Measurements from ENCODE around the gene B4GALT1.
"Not testable (repeated sequence)": the region's sequence is repeated elsewhere in the genome, so short reads cannot be mapped to it uniquely, and the experiment has no call there.

The B4GALT1 gene

GRCh38 chr9:33104401-33104800 lies 62.7 kb downstream of the B4GALT1 start:
- no peaks in the 10 kb centered on the region for H3K27me3 ChIP-seq (ENCODE audit: control insufficient read depth in 2 of 2, insufficient read depth in 2 of 2, low read length in 2 of 2)
- peaks cover 3 to 5% of the 10 kb centered on the region in 2 donors for H3K4me1 ChIP-seq (ENCODE audit: control insufficient read depth in 2 of 2, insufficient read depth in 2 of 2, low read length in 2 of 2)
- no peak overlapping the region for H3K4me3 ChIP-seq (ENCODE audit: low read length in 2 of 2)
- no peak overlapping the region for H3K27ac ChIP-seq (ENCODE audit: low read depth in 2 of 2, low read length in 2 of 2)
- H3K9ac ChIP-seq (ENCODE audit: low read depth in 1 of 2, low read length in 2 of 2), result no peak overlapping the region
- no peaks in the 10 kb centered on the region for H3K9me3 ChIP-seq (ENCODE audit: control insufficient read depth in 2 of 2, low read length in 2 of 2)
- H3K36me3 ChIP-seq (ENCODE audit: control insufficient read depth in 2 of 2, insufficient read depth in 2 of 2, low read length in 2 of 2), result peaks cover 0 to 3% of the 10 kb centered on the region in 2 donors

GRCh38 chr9:33103501-33104281 lies 63.4 kb downstream of the B4GALT1 start:
- Histone ChIP-seq H3K4me3 (ENCODE audit: low read length in 2 of 2) (no peak overlapping the region), H3K36me3 (ENCODE audit: control insufficient read depth in 2 of 2, insufficient read depth in 2 of 2, low read length in 2 of 2) (no peaks in the 10 kb centered on the region), H3K27me3 (ENCODE audit: control insufficient read depth in 2 of 2, insufficient read depth in 2 of 2, low read length in 2 of 2) (no peaks in the 10 kb centered on the region), H3K27ac (ENCODE audit: low read depth in 2 of 2, low read length in 2 of 2) (no peak overlapping the region), H3K9me3 (ENCODE audit: control insufficient read depth in 2 of 2, low read length in 2 of 2) (no peaks in the 10 kb centered on the region), H3K9ac (ENCODE audit: low read depth in 1 of 2, low read length in 2 of 2) (no peak overlapping the region), H3K4me1 (ENCODE audit: control insufficient read depth in 2 of 2, insufficient read depth in 2 of 2, low read length in 2 of 2) (peaks cover 3 to 5% of the 10 kb centered on the region in 2 donors)

GRCh38 chr9:33102551-33103210 lies 64.5 kb downstream of the B4GALT1 start:
- Histone ChIP-seq H3K27me3 (ENCODE audit: control insufficient read depth in 2 of 2, insufficient read depth in 2 of 2, low read length in 2 of 2) (no peaks in the 10 kb centered on the region), H3K4me1 (ENCODE audit: control insufficient read depth in 2 of 2, insufficient read depth in 2 of 2, low read length in 2 of 2) (peaks cover 3 to 5% of the 10 kb centered on the region in 2 donors), H3K36me3 (ENCODE audit: control insufficient read depth in 2 of 2, insufficient read depth in 2 of 2, low read length in 2 of 2) (no peaks in the 10 kb centered on the region), H3K9ac (ENCODE audit: low read depth in 1 of 2, low read length in 2 of 2) (no peak overlapping the region), H3K27ac (ENCODE audit: low read depth in 2 of 2, low read length in 2 of 2) (no peak overlapping the region), H3K4me3 (ENCODE audit: low read length in 2 of 2) (no peak overlapping the region), H3K9me3 (ENCODE audit: control insufficient read depth in 2 of 2, low read length in 2 of 2) (no peaks in the 10 kb centered on the region)

- no peak overlapping the region for H3K9ac ChIP-seq (ENCODE audit: low read depth in 1 of 2, low read length in 2 of 2)
- H3K27me3 ChIP-seq (ENCODE audit: control insufficient read depth in 2 of 2, insufficient read depth in 2 of 2, low read length in 2 of 2), result no peaks in the 10 kb centered on the region
- H3K27ac ChIP-seq (ENCODE audit: low read depth in 2 of 2, low read length in 2 of 2), result no peak overlapping the region
- H3K4me1 ChIP-seq (ENCODE audit: control insufficient read depth in 2 of 2, insufficient read depth in 2 of 2, low read length in 2 of 2), result peaks cover 0 to 1% of the 10 kb centered on the region in 2 donors
- H3K9me3 ChIP-seq (ENCODE audit: control insufficient read depth in 2 of 2, low read length in 2 of 2), result no peaks in the 10 kb centered on the region
- H3K4me3 ChIP-seq (ENCODE audit: low read length in 2 of 2), result no peak overlapping the region
- H3K36me3 ChIP-seq (ENCODE audit: control insufficient read depth in 2 of 2, insufficient read depth in 2 of 2, low read length in 2 of 2), result no peaks in the 10 kb centered on the region
These were observed 65.8 kb downstream of the B4GALT1 start for GRCh38 chr9:33101104-33101951.

GRCh38 chr9:33099754-33100153 lies 67.4 kb downstream of the B4GALT1 start:
- H3K36me3 ChIP-seq (ENCODE audit: control insufficient read depth in 2 of 2, insufficient read depth in 2 of 2, low read length in 2 of 2), result no peaks in the 10 kb centered on the region
- no peaks in the 10 kb centered on the region for H3K4me1 ChIP-seq (ENCODE audit: control insufficient read depth in 2 of 2, insufficient read depth in 2 of 2, low read length in 2 of 2)
- H3K27ac ChIP-seq (ENCODE audit: low read depth in 2 of 2, low read length in 2 of 2), result no peak overlapping the region
- no peaks in the 10 kb centered on the region for H3K9me3 ChIP-seq (ENCODE audit: control insufficient read depth in 2 of 2, low read length in 2 of 2)
- no peak overlapping the region for H3K4me3 ChIP-seq (ENCODE audit: low read length in 2 of 2)
- no peaks in the 10 kb centered on the region for H3K27me3 ChIP-seq (ENCODE audit: control insufficient read depth in 2 of 2, insufficient read depth in 2 of 2, low read length in 2 of 2)
- no peak overlapping the region for H3K9ac ChIP-seq (ENCODE audit: low read depth in 1 of 2, low read length in 2 of 2)

- no peak overlapping the region for H3K4me3 ChIP-seq (ENCODE audit: low read length in 2 of 2)
- H3K9me3 ChIP-seq (ENCODE audit: control insufficient read depth in 2 of 2, low read length in 2 of 2), result no peaks in the 10 kb centered on the region
- H3K9ac ChIP-seq (ENCODE audit: low read depth in 1 of 2, low read length in 2 of 2), result no peak overlapping the region
- H3K27me3 ChIP-seq (ENCODE audit: control insufficient read depth in 2 of 2, insufficient read depth in 2 of 2, low read length in 2 of 2), result no peaks in the 10 kb centered on the region
- H3K27ac ChIP-seq (ENCODE audit: low read depth in 2 of 2, low read length in 2 of 2), result no peak overlapping the region
- no peaks in the 10 kb centered on the region for H3K36me3 ChIP-seq (ENCODE audit: control insufficient read depth in 2 of 2, insufficient read depth in 2 of 2, low read length in 2 of 2)
- no peaks in the 10 kb centered on the region for H3K4me1 ChIP-seq (ENCODE audit: control insufficient read depth in 2 of 2, insufficient read depth in 2 of 2, low read length in 2 of 2)
These were observed 69.9 kb downstream of the B4GALT1 start for GRCh38 chr9:33097192-33097591.

GRCh38 chr9:33092634-33093033 lies 74.5 kb downstream of the B4GALT1 start:
- Histone ChIP-seq H3K27me3 (ENCODE audit: control insufficient read depth in 2 of 2, insufficient read depth in 2 of 2, low read length in 2 of 2) (no peaks in the 10 kb centered on the region), H3K4me3 (ENCODE audit: low read length in 2 of 2) (no peak overlapping the region), H3K36me3 (ENCODE audit: control insufficient read depth in 2 of 2, insufficient read depth in 2 of 2, low read length in 2 of 2) (no peaks in the 10 kb centered on the region), H3K4me1 (ENCODE audit: control insufficient read depth in 2 of 2, insufficient read depth in 2 of 2, low read length in 2 of 2) (no peaks in the 10 kb centered on the region), H3K9me3 (ENCODE audit: control insufficient read depth in 2 of 2, low read length in 2 of 2) (no peaks in the 10 kb centered on the region), H3K9ac (ENCODE audit: low read depth in 1 of 2, low read length in 2 of 2) (no peak overlapping the region), H3K27ac (ENCODE audit: low read depth in 2 of 2, low read length in 2 of 2) (no peak overlapping the region)

- not testable (repeated sequence) for H3K27ac ChIP-seq (ENCODE audit: low read depth in 2 of 2, low read length in 2 of 2); H3K9me3 ChIP-seq (ENCODE audit: control insufficient read depth in 2 of 2, low read length in 2 of 2); H3K4me1 ChIP-seq (ENCODE audit: control insufficient read depth in 2 of 2, insufficient read depth in 2 of 2, low read length in 2 of 2); H3K9ac ChIP-seq (ENCODE audit: low read depth in 1 of 2, low read length in 2 of 2); H3K36me3 ChIP-seq (ENCODE audit: control insufficient read depth in 2 of 2, insufficient read depth in 2 of 2, low read length in 2 of 2); H3K27me3 ChIP-seq (ENCODE audit: control insufficient read depth in 2 of 2, insufficient read depth in 2 of 2, low read length in 2 of 2); H3K4me3 ChIP-seq (ENCODE audit: low read length in 2 of 2)
These were observed 81.5 kb downstream of the B4GALT1 start for GRCh38 chr9:33085672-33086071.

GRCh38 chr9:33082538-33083326 lies 84.4 kb downstream of the B4GALT1 start:
- Histone ChIP-seq H3K27me3 (ENCODE audit: control insufficient read depth in 2 of 2, insufficient read depth in 2 of 2, low read length in 2 of 2) (no peaks in the 10 kb centered on the region), H3K9me3 (ENCODE audit: control insufficient read depth in 2 of 2, low read length in 2 of 2) (no peaks in the 10 kb centered on the region), H3K27ac (ENCODE audit: low read depth in 2 of 2, low read length in 2 of 2) (no peak overlapping the region), H3K4me3 (ENCODE audit: low read length in 2 of 2) (no peak overlapping the region), H3K9ac (ENCODE audit: low read depth in 1 of 2, low read length in 2 of 2) (no peak overlapping the region), H3K36me3 (ENCODE audit: control insufficient read depth in 2 of 2, insufficient read depth in 2 of 2, low read length in 2 of 2) (no peaks in the 10 kb centered on the region), H3K4me1 (ENCODE audit: control insufficient read depth in 2 of 2, insufficient read depth in 2 of 2, low read length in 2 of 2) (peaks cover 4 to 9% of the 10 kb centered on the region in 2 donors)
